Mucosa of rectum (tissue), 2 donors: ENCODE measurements around the gene C12orf75.
A peak's percentile ranks its signal among the peaks of the same experiment; 100 is the strongest.
"Not testable (repeated sequence)": the region's sequence is repeated elsewhere in the genome, so short reads cannot be mapped to it uniquely, and the experiment has no call there.

Experiments used
- H3K27ac ChIP-seq, 2 donors: one replicate each; pipeline ENCODE4 v1.7.0; 2013; ENCODE audit warnings: inconsistent platforms in 2 of 2, low read depth in 2 of 2, low read length in 2 of 2
- H3K27me3 ChIP-seq, 2 donors: one replicate each; pipeline ENCODE4 v1.7.0; 2013; ENCODE audit warnings: low read length in 2 of 2; ENCODE audit not compliant: control insufficient read depth in 2 of 2, insufficient read depth in 2 of 2
- H3K36me3 ChIP-seq, 2 donors: one replicate each; pipeline ENCODE4 v1.7.0; 2013; ENCODE audit warnings: low read length in 2 of 2; ENCODE audit not compliant: control insufficient read depth in 2 of 2, insufficient read depth in 2 of 2
- H3K4me1 ChIP-seq, 2 donors: one replicate each; pipeline ENCODE4 v1.7.0; 2013; ENCODE audit warnings: low read length in 2 of 2, mild to moderate bottlenecking in 1 of 2; ENCODE audit not compliant: control insufficient read depth in 2 of 2, insufficient read depth in 2 of 2
- H3K4me3 ChIP-seq, 2 donors: one replicate each; pipeline ENCODE4 v1.7.0; 2013; ENCODE audit warnings: low read length in 2 of 2
- H3K9ac ChIP-seq, 2 donors: one replicate each; pipeline ENCODE4 v1.7.0; 2013; ENCODE audit warnings: low read length in 2 of 2, low read depth in 1 of 2, mild to moderate bottlenecking in 1 of 2
- H3K9me3 ChIP-seq, 2 donors: one replicate each; pipeline ENCODE4 v1.7.0; 2013; ENCODE audit warnings: low read length in 2 of 2; ENCODE audit not compliant: control insufficient read depth in 2 of 2
- donor health status: healthy.
- donor health status: Normal muscosa, but diverticular disease.

C12orf75 gene

DNA sequence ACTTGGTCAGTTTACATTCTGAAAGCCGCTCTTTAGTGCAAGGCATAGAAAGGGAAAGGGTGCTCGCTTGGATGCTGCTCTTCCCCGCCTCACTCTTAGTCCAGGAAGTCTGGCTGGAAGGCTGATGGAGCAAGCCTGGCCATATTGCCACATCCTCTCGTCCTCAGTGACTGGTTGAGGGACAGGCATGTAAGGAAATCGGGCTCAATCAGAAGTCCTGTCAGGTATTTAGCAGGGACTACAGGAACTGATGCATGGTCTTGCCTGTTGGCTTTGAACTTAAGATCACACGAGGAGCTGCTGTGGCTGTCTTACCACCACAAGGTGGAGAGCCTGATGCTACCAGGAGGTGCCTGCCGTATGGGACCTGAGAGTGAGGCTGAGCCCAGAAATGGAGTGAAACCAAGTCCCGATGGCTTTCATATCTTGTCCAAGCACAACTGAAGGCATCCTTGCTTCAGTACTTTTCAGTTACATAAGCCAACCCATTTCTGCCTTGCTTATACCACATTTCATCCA is 10.7 kb upstream of the C12orf75 start:
- no peaks in the 10 kb centered on the region for H3K36me3 ChIP-seq
- H3K27me3 ChIP-seq, result no peaks in the 10 kb centered on the region
- H3K4me1 ChIP-seq, result peaks cover 6 to 40% of the 10 kb centered on the region in 2 donors
- H3K27ac ChIP-seq, result peak overlapping the region in 1 of 2 donors; percentile 5
- no peak overlapping the region for H3K9ac ChIP-seq
- no peaks in the 10 kb centered on the region for H3K9me3 ChIP-seq
- no peak overlapping the region for H3K4me3 ChIP-seq

DNA sequence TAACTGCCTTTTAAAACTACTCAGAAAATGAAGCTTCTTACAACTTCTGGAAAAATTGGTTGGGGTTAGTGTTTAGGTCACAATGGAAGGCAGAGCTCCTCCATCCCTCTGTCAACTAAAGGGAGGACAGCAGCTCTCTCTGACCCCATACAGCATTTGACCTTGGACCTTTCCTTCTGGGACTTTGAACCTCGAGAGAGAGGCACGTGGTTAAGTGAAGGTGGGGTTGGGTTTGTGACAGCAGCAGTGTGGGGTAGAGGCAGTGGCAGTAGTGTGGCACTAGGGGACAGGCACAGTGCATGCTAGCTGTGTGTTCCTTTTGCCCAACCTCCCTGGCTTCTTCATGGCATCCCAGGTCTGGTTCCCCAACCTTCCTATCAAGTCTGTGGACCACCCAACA is 9.4 kb upstream of the C12orf75 start:
- H3K27ac ChIP-seq, result no peak overlapping the region
- no peaks in the 10 kb centered on the region for H3K36me3 ChIP-seq
- no peak overlapping the region for H3K4me3 ChIP-seq
- H3K4me1 ChIP-seq, result peaks cover 6 to 32% of the 10 kb centered on the region in 2 donors
- no peaks in the 10 kb centered on the region for H3K9me3 ChIP-seq
- H3K27me3 ChIP-seq, result no peaks in the 10 kb centered on the region
- H3K9ac ChIP-seq, result no peak overlapping the region

DNA sequence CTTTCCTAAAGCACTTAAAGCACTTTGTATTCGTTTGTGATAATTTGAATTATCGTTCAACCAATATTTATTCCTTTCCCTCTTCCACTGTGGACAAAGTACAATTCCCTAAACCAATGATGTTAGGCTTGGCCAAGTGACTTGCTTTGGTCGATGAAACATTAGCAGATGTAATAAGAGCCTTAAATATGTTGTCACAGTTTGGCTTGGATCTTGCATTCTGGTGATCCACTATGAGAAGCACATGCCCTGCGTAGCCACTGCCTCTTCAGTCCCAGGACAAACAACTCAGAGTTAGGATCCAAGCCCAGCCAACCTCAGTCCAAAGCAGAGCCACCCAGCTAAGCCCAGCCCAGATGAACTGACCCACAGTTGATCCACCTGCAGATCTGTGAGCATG is 8.4 kb upstream of the C12orf75 start:
- Histone ChIP-seq H3K9ac (no peak overlapping the region), H3K4me1 (peaks cover 6 to 24% of the 10 kb centered on the region in 2 donors), H3K27ac (no peak overlapping the region), H3K27me3 (no peaks in the 10 kb centered on the region), H3K4me3 (no peak overlapping the region), H3K9me3 (no peaks in the 10 kb centered on the region), H3K36me3 (no peaks in the 10 kb centered on the region)

DNA sequence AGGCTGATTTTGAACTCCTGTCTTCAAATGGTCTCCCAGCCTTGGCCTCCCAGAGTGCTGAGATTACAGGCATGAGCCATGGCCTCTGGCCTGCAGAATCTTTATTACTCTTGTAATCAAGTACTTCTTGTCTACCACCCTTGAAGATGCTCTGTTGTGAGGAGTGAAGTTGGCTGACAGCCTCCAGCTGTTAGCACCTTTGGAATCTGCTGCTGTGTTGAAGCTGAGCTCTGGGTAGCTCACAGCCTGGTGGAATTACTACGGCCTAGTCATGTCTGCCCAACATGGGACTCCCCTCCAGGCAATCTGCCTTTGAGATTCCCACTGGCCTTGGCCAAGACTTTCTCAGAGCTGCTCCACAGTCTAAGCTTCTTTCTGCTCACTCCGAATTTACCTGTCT is 5.8 kb upstream of the C12orf75 start:
- no peak overlapping the region for H3K27ac ChIP-seq
- no peak overlapping the region for H3K9ac ChIP-seq
- H3K4me3 ChIP-seq, result no peak overlapping the region
- H3K9me3 ChIP-seq, result no peaks in the 10 kb centered on the region
- peaks cover 0 to under 1% of the 10 kb centered on the region in 2 donors for H3K4me1 ChIP-seq
- H3K27me3 ChIP-seq, result no peaks in the 10 kb centered on the region
- no peaks in the 10 kb centered on the region for H3K36me3 ChIP-seq

DNA sequence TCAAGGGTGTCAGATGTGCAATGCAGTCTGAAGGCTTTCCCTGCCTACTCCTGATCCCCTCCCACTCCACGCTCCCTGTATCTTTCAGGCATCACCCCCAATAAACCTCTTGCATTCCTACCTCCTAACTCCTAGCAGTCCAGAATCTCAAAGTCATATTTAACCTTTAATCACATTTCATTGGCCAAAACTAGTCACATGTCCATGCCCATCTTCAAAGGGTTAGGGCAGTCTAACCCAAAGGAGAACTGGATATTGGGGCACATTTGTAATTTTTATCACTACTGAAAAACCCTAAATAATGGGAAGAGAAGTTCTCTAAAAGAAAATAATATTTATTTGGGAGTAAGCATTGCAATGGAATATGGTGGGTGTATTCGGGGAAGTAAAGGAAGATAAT is 5.4 kb upstream of the C12orf75 start:
- Histone ChIP-seq H3K4me1 (peaks cover under 1 to 3% of the 10 kb centered on the region in 2 donors), H3K27me3 (no peaks in the 10 kb centered on the region), H3K9ac (no peak overlapping the region), H3K27ac (no peak overlapping the region), H3K36me3 (no peaks in the 10 kb centered on the region), H3K4me3 (no peak overlapping the region), H3K9me3 (no peaks in the 10 kb centered on the region)

DNA sequence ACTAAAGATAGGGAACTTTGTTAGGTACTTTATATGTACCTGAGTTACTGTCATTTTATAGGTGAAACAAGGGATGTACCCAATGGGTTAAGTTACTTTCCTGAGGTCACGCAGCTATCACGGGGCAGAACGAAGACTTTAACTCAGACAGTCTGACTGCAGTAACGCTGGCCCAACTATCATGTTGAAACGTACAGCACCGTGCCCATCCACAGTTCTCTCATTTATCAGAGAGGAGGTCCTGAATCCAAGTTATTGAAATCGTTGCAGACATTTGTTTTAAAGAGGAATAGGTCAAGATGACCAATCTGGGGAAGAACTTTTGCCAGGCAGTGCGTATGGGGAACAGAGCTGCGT is 587 bp upstream of the C12orf75 start:
- Histone ChIP-seq H3K4me3 (peak overlapping the region; percentile 63 to 78), H3K9ac (peak overlapping the region in 1 of 2 donors; percentile 8), H3K36me3 (no peaks in the 10 kb centered on the region), H3K4me1 (peaks cover 10 to 12% of the 10 kb centered on the region in 2 donors), H3K27ac (no peak overlapping the region), H3K27me3 (no peaks in the 10 kb centered on the region), H3K9me3 (no peaks in the 10 kb centered on the region)

DNA sequence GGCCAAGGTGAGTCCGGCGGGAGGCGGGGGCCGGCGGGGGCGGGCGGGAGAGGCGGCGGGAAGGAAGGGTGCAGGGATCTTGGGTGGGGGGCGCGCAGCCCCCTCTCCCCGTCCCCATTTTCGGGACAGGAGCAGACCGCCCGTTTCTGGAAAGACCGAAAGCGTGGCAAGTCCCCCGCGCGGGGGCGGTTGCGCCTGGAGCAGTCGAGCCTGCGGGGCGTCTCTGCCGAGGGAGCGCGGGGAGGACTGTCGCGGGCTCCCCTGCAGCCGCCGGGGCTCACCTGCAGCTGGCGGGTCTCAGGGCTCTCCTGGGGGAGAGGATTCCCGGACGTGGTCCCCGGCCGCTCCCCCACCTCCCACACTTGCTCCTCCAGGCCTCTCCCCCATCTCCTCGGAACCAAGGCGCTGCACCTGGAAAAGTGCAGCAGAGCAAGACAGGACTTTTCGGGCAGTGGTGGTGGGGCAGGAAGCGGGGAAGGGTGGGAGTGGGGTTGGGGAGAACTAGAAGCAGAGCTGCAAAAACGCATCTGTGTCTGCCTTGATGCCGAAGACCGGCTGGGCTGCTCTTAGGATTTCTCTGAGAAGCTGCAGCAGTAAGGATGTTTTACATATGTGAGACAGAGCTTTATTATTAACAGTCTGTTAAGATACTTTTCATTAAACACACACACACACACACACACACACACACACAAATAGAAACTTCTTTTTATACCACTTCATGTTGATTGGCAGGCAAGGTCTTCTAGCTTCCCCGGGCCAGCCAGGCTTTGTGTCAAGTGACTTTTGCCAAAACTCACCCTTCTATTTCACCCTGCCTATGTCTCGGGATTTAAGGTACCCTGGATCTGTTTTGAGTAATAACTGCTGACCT is 677 bp downstream of the C12orf75 start:
- H3K27ac ChIP-seq, result peak overlapping the region; percentile 48 to 53

DNA sequence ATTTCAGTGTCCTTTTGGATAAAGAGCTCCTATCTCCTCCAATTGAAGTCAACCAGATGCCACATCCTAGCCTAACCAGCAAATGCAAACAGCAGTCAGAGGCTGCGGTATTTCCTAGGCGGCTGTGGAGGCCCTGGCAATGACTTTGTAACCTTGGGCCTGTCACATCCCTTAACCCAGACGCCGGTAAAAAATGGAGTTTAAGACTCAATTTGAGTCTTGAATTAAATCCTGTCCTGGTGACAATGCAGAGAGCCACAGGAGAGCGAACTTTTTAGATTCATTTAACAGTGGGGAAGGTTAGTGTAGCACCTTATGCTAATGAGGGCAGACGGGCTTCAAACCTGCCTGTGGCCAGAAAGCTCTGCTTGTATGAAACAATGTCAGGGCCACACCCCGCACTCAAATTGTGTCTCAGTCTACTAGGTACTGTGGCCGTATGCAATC is 1.3 kb downstream of the C12orf75 start:
- no peaks in the 10 kb centered on the region for H3K27me3 ChIP-seq
- H3K9me3 ChIP-seq, result no peaks in the 10 kb centered on the region
- peaks cover 10 to 12% of the 10 kb centered on the region in 2 donors for H3K4me1 ChIP-seq
- peak overlapping the region; percentile 61 to 78 for H3K4me3 ChIP-seq
- peak overlapping the region; percentile 48 to 53 for H3K27ac ChIP-seq
- no peaks in the 10 kb centered on the region for H3K36me3 ChIP-seq
- H3K9ac ChIP-seq, result peak overlapping the region in 1 of 2 donors; percentile 68

More for the DNA sequence above, 677 bp downstream of the C12orf75 start:
- Histone ChIP-seq H3K9me3 (no peaks in the 10 kb centered on the region), H3K9ac (peak overlapping the region in 1 of 2 donors; percentile 68), H3K4me3 (peak overlapping the region; percentile 61 to 78), H3K27me3 (no peaks in the 10 kb centered on the region), H3K36me3 (no peaks in the 10 kb centered on the region), H3K4me1 (peaks cover 10 to 12% of the 10 kb centered on the region in 2 donors)

DNA sequence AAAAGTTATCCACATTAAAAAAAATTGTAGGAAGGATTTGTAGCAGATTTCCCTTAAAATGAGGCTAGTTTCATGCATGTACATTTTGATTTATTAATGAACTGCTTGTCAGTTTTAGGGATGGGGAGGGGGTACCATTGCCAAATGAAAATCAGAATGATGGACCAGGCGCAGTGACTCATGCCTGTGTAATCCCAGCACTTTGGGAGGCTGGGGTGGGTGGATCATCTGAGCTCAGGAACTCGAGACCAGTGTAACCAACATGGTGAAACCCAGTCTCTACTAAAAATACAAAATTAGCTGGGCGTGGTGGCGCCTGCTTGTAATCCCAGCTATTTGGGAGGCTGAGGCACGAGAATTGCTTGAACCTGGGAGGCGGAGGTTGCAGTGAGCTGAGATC is 1.8 kb downstream of the C12orf75 start:
- H3K27me3 ChIP-seq, result not testable (repeated sequence)

DNA sequence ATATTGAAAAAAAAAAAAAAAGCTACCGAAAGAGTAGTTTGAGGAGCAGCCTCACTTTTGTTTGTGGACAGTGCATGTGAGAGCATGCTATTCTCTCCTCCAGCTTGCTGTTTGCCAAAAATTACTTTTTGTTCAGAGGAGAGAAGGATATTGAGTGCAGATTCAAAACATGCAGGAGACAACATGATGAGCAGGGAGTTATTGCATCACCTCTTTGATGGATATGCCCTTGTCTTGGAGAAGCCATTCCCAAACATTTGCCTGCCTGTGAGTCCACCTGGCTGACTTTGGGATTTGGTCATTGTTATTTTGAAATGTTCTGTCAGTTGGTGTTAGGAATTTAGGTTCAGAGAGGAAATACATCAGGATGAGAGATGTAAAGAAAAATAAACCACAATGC is 2.4 kb downstream of the C12orf75 start:
- peaks cover 10 to 12% of the 10 kb centered on the region in 2 donors for H3K4me1 ChIP-seq
- no peaks in the 10 kb centered on the region for H3K36me3 ChIP-seq
- H3K27me3 ChIP-seq, result no peaks in the 10 kb centered on the region
- no peak overlapping the region for H3K9ac ChIP-seq
- H3K9me3 ChIP-seq, result no peaks in the 10 kb centered on the region
- H3K27ac ChIP-seq, result no peak overlapping the region
- H3K4me3 ChIP-seq, result no peak overlapping the region

More for the DNA sequence above, 1.8 kb downstream of the C12orf75 start:
- not testable (repeated sequence) for H3K27ac ChIP-seq, H3K9ac ChIP-seq, H3K9me3 ChIP-seq, H3K36me3 ChIP-seq
- Histone ChIP-seq H3K4me3 (peak overlapping the region in 1 of 2 donors; percentile 2), H3K4me1 (peaks cover 10 to 12% of the 10 kb centered on the region in 2 donors)
